Muscle layer of duodenum (tissue), 2 donors: ENCODE results near the gene XPC.

ENCODE experiments used
- H3K27ac ChIP-seq: one replicate; pipeline ENCODE4 v1.7.0; 2013; ENCODE audit warnings: mild to moderate bottlenecking, low read length
- H3K27me3 ChIP-seq: one replicate; pipeline ENCODE4 v1.7.0; 2013; ENCODE audit warnings: low read depth, mild to moderate bottlenecking, control low read depth, low read length
- H3K36me3 ChIP-seq, 2 donors: one replicate each; pipeline ENCODE4 v1.7.0; 2013; ENCODE audit warnings: low read length in 2 of 2, control low read depth in 1 of 2, mild to moderate bottlenecking in 1 of 2; ENCODE audit not compliant: insufficient read depth in 2 of 2, control insufficient read depth in 1 of 2
- H3K4me1 ChIP-seq, 2 donors: one replicate each; pipeline ENCODE4 v1.7.0; 2013; ENCODE audit warnings: low read length in 2 of 2, mild to moderate bottlenecking in 2 of 2, control low read depth in 1 of 2, moderate library complexity in 1 of 2; ENCODE audit not compliant: insufficient read depth in 2 of 2, control insufficient read depth in 1 of 2
- H3K4me3 ChIP-seq, 2 donors: one replicate each; pipeline ENCODE4 v1.7.0; 2013; ENCODE audit warnings: low read length in 2 of 2, low read depth in 1 of 2, mild to moderate bottlenecking in 1 of 2
- H3K9me3 ChIP-seq, 2 donors: one replicate each; pipeline ENCODE4 v1.7.0; 2013; ENCODE audit warnings: low read length in 2 of 2, control low read depth in 1 of 2, mild to moderate bottlenecking in 1 of 2; ENCODE audit not compliant: control insufficient read depth in 1 of 2
- donor health status: healthy.

XPC gene

GRCh38 chr3:14206548-14207177 is 28.3 kb upstream of the XPC start:
- no peaks in the 10 kb centered on the region for H3K9me3 ChIP-seq
- H3K4me3 ChIP-seq, result no peak overlapping the region
- no peak overlapping the region for H3K27ac ChIP-seq
- H3K27me3 ChIP-seq, result no peaks in the 10 kb centered on the region
- H3K4me1 ChIP-seq, result peaks cover 4 to 10% of the 10 kb centered on the region in 2 donors
- H3K36me3 ChIP-seq, result no peaks in the 10 kb centered on the region

- H3K4me3 ChIP-seq, result no peak overlapping the region
- H3K27ac ChIP-seq, result no peak overlapping the region
- peaks cover 1 to 2% of the 10 kb centered on the region in 2 donors for H3K36me3 ChIP-seq
- H3K9me3 ChIP-seq, result no peaks in the 10 kb centered on the region
- H3K4me1 ChIP-seq, result peaks cover 4 to 6% of the 10 kb centered on the region in 2 donors
- H3K27me3 ChIP-seq, result no peaks in the 10 kb centered on the region
Measured at GRCh38 chr3:14204515-14205284, 26.3 kb upstream of the XPC start.

GRCh38 chr3:14203521-14204079 is 25.2 kb upstream of the XPC start:
- H3K27ac ChIP-seq, result no peak overlapping the region
- H3K27me3 ChIP-seq, result no peaks in the 10 kb centered on the region
- no peak overlapping the region for H3K4me3 ChIP-seq
- H3K9me3 ChIP-seq, result no peaks in the 10 kb centered on the region
- H3K4me1 ChIP-seq, result peaks cover 4 to 6% of the 10 kb centered on the region in 2 donors
- peaks cover 8 to 10% of the 10 kb centered on the region in 2 donors for H3K36me3 ChIP-seq

GRCh38 chr3:14202874-14203520 is 24.6 kb upstream of the XPC start:
- H3K27me3 ChIP-seq, result no peaks in the 10 kb centered on the region
- H3K27ac ChIP-seq, result no peak overlapping the region
- H3K4me1 ChIP-seq, result peaks cover 4 to 6% of the 10 kb centered on the region in 2 donors
- H3K9me3 ChIP-seq, result no peaks in the 10 kb centered on the region
- H3K4me3 ChIP-seq, result no peak overlapping the region
- peaks cover 10 to 13% of the 10 kb centered on the region in 2 donors for H3K36me3 ChIP-seq

DNA sequence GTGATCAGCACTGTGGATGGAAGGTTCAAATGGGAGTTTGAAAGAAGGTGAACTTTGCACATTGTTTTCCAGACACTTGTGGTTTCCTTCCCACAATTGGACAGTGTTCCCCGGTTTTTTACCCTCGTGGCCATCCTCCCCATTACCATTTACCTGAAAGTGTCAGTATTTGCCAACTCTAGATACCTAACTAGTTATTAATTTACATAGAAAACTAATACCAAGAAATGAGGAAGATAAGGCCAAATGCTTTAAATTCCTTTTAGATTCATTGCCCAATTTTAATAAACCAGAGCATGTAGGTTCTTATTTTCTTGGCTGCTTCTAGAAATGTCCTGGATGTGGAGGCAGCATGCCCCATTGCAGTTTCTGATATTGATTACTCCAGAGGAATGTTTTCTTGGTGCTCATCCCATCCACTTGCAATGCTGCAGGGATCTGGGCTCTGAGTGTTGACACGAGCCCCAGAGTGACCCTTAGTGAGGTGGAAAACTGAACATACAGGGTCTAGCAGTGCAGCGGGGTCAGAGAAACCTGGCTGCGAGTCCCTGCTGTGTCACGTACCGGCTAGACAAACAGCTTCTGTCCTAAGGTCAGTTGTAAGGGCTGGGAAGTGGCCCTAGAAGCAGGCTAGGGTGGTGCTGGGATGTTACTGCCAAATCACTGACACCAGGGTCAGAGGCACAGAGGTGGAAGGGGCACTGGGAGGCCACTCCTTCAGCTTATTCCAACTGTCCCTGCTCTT is 23.7 kb upstream of the XPC start:
- Histone ChIP-seq H3K27me3 (no peaks in the 10 kb centered on the region), H3K4me1 (peaks cover 4 to 6% of the 10 kb centered on the region in 2 donors), H3K27ac (no peak overlapping the region), H3K36me3 (peaks cover 10 to 18% of the 10 kb centered on the region in 2 donors), H3K9me3 (no peaks in the 10 kb centered on the region), H3K4me3 (no peak overlapping the region)

DNA sequence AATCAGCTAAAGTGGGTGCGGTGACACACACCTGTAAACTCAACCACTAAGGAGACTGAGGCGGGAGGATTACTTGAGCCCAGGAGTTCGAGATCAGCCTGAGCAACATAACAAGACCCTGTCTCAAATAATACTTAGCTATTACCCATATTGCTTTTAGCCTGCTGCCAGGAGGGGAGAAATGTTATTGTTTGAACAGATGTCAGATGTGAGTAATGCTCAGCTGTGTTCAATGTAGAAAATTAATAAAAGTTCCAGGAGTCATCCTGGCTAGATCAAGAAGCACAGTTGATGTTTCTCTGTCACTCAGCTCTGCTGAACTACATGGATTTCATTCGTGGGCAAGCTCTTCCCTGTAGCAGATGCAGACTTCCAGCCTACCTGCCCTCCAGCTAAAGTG is 22.4 kb upstream of the XPC start:
- peaks cover 13 to 18% of the 10 kb centered on the region in 2 donors for H3K36me3 ChIP-seq
- H3K27ac ChIP-seq, result no peak overlapping the region
- H3K4me1 ChIP-seq, result peaks cover 4 to 6% of the 10 kb centered on the region in 2 donors
- no peak overlapping the region for H3K4me3 ChIP-seq
- H3K9me3 ChIP-seq, result no peaks in the 10 kb centered on the region
- no peaks in the 10 kb centered on the region for H3K27me3 ChIP-seq

GRCh38 chr3:14200276-14200675 is 21.9 kb upstream of the XPC start:
- Histone ChIP-seq H3K4me3 (no peak overlapping the region), H3K9me3 (no peaks in the 10 kb centered on the region), H3K36me3 (peaks cover 13 to 18% of the 10 kb centered on the region in 2 donors), H3K27ac (no peak overlapping the region), H3K4me1 (peaks cover 4 to 6% of the 10 kb centered on the region in 2 donors), H3K27me3 (no peaks in the 10 kb centered on the region)

DNA sequence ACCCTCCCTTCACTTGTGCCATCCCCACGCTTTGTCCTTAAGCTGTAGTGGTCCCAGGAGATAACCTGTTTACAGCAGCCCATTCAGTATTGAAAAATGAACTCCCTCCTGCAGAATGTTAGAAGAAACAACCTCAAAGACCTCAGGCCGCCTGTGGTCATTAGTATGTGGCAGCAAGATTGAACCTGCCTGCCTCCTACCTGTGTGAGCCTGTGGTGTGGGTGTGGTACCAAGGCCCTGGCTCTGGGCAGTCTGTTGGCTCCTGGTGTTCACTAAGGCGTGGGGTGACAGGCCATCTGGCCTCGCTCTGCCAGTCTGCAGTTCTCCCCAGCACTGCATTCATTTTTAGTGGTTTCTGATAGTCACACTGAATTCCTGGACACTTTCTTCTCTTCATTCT is 21.2 kb upstream of the XPC start:
- Histone ChIP-seq H3K4me1 (peaks cover 4 to 6% of the 10 kb centered on the region in 2 donors), H3K9me3 (no peaks in the 10 kb centered on the region), H3K36me3 (peaks cover 13 to 18% of the 10 kb centered on the region in 2 donors), H3K27ac (no peak overlapping the region), H3K27me3 (no peaks in the 10 kb centered on the region), H3K4me3 (no peak overlapping the region)

- no peaks in the 10 kb centered on the region for H3K9me3 ChIP-seq
- no peak overlapping the region for H3K27ac ChIP-seq
- no peaks in the 10 kb centered on the region for H3K27me3 ChIP-seq
- H3K4me3 ChIP-seq, result no peak overlapping the region
- H3K4me1 ChIP-seq, result no peaks in the 10 kb centered on the region
- H3K36me3 ChIP-seq, result peaks cover 13 to 17% of the 10 kb centered on the region in 2 donors
Measured at GRCh38 chr3:14194865-14195264, 16.5 kb upstream of the XPC start.

- Histone ChIP-seq H3K27ac (no peak overlapping the region), H3K36me3 (peaks cover 21 to 29% of the 10 kb centered on the region in 2 donors), H3K4me1 (no peaks in the 10 kb centered on the region), H3K9me3 (no peaks in the 10 kb centered on the region), H3K27me3 (no peaks in the 10 kb centered on the region), H3K4me3 (no peak overlapping the region)
Measured at GRCh38 chr3:14188041-14188754, 9.8 kb upstream of the XPC start.
